Esophagus muscularis mucosa (tissue), 3 donors: ENCODE measurements around the gene TLR6.

Source experiments
- POLR2A ChIP-seq: fragments of 450-650 bp; IDR thresholded peaks from one replicate; pipeline ENCODE4 v1.6.1; 2017; ENCODE audit warnings: antibody characterized with exemption, moderate library complexity, mild to moderate bottlenecking, low read depth
- POLR2AphosphoS5 ChIP-seq, 2 donors: sonication (generic); formaldehyde crosslinking; IDR thresholded peaks; one replicate each; pipeline ENCODE4 v1.6.1; 2017; ENCODE audit warnings: antibody characterized with exemption in 2 of 2
- TF ChIP-seq, protein P1 (sequence below), 3 experiments: fragments of 200-600 bp in 2 of 3; fragments of 450-650 bp in 1 of 3; sonication (generic) in 2 of 3; IDR thresholded peaks; one replicate each; pipeline ENCODE4 v1.5.1; 2017 to 2019; ENCODE audit warnings: antibody characterized with exemption in 3 of 3, mild to moderate bottlenecking in 2 of 3, moderate library complexity in 1 of 3

DNA sequence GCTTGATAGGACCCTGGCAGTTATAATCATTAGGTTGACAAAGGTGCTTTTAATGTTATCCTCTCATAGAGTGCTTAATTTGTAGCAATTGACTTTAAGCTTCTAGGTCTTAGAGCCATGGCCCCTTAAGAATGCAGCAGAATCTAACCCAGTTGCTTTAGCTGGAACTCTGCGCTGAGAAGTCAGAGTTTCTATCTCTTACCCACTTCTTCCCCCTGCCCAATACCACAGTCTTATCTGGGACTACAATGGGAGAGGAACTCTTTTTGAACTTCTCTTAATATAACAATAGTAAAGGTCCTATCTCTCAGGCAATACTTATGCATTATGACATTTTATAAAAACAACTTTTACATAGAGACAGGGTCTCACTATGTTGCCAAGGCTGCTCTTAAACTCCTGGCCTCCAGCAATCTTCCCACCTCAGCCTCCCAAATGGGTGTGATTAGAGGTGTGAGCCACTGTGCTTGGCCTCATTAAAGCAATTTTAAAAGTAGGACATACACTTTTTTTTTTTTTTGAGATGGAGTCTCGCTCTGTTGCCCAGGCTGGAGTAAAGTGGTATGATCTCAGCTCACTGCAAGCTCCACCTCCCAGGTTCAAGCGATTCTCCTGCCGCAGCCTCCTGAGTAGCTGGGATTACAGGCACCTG is 75.7 kb downstream of the TLR6 start:
- TF ChIP-seq, protein P1, sequence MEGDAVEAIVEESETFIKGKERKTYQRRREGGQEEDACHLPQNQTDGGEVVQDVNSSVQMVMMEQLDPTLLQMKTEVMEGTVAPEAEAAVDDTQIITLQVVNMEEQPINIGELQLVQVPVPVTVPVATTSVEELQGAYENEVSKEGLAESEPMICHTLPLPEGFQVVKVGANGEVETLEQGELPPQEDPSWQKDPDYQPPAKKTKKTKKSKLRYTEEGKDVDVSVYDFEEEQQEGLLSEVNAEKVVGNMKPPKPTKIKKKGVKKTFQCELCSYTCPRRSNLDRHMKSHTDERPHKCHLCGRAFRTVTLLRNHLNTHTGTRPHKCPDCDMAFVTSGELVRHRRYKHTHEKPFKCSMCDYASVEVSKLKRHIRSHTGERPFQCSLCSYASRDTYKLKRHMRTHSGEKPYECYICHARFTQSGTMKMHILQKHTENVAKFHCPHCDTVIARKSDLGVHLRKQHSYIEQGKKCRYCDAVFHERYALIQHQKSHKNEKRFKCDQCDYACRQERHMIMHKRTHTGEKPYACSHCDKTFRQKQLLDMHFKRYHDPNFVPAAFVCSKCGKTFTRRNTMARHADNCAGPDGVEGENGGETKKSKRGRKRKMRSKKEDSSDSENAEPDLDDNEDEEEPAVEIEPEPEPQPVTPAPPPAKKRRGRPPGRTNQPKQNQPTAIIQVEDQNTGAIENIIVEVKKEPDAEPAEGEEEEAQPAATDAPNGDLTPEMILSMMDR (IDR thresholded peaks at IDR 0.05): no peak
- TF ChIP-seq POLR2A (no peak), POLR2AphosphoS5 (IDR thresholded peaks at IDR 0.05) (no peak)
